GM12865 (cell line): ENCODE results near the gene SLC5A11.
"Not testable (repeated sequence)": the region's sequence is repeated elsewhere in the genome, so short reads cannot be mapped to it uniquely, and the experiment has no call there.

Source experiments
- DNase-seq: peaks from one replicate; pipeline ENCODE4 v3.0.0; 2010; ENCODE audit warnings: low read depth
- H3K4me3 ChIP-seq: 2 replicates; pipeline ENCODE4 v1.5.1; 2011; ENCODE audit warnings: mild to moderate bottlenecking, low read depth, low read length, control low read depth
- CTCF ChIP-seq: IDR thresholded peaks from 2 replicates; pipeline ENCODE4 v1.5.1; 2011; ENCODE audit warnings: low read length, control low read depth, low read depth, inconsistent platforms; ENCODE audit not compliant: insufficient read depth; ENCODE audit errors: missing control alignments

SLC5A11 gene

DNA sequence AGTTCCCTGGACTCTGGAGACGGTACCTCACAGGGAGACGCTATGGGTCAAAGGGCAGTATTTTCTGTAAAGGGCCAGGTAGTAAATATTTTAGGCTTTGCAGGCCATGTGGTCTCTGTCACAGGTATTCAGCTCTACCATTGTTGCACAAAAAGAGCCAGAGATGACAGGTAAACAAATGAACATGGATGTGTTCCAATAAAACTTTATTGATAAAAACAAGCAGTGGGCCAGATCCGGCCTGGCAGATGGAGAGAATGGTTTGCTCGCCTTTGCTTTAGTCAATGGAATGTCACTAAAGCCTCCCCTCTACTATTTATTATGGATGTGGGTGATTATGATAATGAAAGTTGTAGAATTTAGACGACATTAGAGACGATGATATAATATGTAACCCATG lies 8.9 kb upstream of the SLC5A11 start:
- H3K4me3 ChIP-seq, result no peak overlapping the region
- DNase-seq, result no peak
- TF ChIP-seq CTCF, result no peak

DNA sequence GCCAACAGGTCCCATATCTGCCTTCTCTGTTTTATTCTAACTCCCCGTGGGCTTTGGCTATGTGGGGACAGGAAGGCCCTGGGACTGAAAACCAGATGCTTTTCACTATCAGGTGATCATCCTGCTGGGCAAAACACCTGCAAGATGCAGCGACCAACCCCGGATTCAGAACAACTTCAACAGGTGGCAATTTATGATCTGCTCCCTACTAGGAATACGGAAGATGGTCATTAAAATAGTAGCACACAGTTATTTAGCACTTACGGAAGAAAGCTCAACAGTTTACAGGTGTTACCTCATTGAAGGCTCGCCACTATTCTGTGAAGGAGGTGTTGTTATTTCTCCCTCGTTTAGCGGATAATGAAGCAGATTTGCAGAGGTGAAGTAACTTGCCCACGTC lies 7.8 kb upstream of the SLC5A11 start:
- no peak for TF ChIP-seq CTCF
- H3K4me3 ChIP-seq, result no peak overlapping the region
- no peak for DNase-seq

DNA sequence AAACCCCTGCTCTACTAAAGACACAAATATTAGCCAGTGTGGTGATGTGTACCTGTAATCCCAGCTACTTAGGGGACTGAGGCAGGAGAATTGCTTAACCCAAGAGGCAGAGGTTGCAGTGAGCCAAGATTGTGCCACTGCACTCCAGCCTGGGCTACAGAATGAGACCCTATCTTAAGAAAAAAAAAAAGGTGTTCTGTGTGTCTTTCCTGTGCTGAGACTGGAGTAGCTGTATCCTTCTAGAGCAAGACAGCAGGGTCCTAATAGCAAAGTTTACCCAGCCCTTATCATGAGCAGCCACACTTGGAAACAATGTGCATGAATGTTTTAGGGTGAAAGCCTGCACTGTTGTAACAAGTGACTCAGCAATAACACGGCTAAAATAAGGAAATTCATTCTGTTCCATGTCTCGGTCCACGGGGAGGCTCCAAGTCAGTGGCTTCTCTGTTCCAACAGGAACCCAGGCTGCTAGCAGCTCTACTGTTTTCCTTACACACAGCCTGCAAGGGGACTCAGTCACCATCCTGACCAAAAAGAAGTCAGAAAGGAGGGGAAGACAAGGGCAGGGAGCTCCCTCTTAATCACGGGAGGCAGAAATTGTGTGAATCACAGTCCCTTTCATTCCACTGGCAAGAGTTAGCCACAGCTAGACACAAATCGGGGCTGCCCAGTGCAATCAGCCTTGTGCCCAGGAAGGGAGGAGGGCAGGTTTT lies 7.1 kb upstream of the SLC5A11 start:
- TF ChIP-seq CTCF, result no peak
- DNase-seq, result no peak
- no peak overlapping the region for H3K4me3 ChIP-seq

DNA sequence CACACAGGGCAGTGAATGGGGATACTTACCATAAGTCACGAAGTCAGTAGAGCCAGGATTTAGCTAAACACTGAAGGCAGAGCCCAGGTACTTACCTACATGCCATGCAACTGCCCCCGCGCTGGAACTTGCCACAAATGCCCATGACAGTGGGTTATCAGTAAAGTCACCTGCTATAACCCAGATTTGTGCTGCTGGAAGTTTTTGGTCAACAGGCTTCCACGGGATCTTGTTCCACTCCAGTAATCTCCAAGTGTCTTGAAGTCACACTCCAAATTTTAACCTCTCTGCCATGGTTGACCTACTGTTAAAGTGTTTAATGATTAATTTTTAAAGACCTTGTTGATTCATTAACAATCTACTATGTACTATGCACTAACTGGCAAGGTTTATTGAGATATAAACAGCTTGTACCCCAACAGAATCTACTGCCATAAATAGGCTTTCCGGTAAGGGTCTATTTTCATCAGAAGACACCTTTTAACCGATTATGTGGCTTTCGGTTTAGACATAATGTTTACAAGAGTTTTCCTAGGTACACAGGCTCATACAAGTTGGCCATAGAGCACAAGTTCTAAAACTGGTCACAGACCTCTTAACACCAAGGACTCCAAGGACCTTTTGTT lies 6.3 kb upstream of the SLC5A11 start:
- TF ChIP-seq CTCF, result no peak
- H3K4me3 ChIP-seq, result no peak overlapping the region
- no peak for DNase-seq

DNA sequence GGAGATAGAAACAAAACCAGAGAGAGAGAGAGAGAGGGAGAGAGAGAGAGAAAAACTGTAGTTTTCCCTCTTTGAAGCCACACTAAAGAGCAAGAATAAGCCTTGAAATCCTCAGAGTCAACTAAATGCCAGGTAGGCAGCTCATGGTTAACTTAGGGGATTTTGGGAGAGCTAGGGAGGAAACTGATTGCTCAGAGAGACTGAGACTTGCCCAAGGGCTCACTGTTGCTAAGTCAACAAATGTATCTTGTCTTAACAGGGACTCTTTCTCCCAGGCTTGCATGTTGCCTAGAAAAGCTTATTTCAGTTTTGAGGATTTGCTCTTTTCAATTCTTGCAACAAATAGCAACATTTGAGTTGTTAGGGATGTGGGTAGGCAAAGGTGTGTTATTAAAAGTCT lies 4.5 kb upstream of the SLC5A11 start:
- no peak overlapping the region for H3K4me3 ChIP-seq
- TF ChIP-seq CTCF, result no peak
- DNase-seq, result no peak

GRCh38 chr16:24844101-24845030 lies 1.4 kb upstream of the SLC5A11 start:
- TF ChIP-seq CTCF, result no peak
- DNase-seq, result no peak
- no peak overlapping the region for H3K4me3 ChIP-seq

- DNase-seq, result not testable (repeated sequence)
Observed at GRCh38 chr16:24845031-24845365, 765 bp upstream of the SLC5A11 start.

More at GRCh38 chr16:24845031-24845365, 765 bp upstream of the SLC5A11 start:
- not testable (repeated sequence) for H3K4me3 ChIP-seq
